ENCODE data around the gene HAUS5. TPM values are rescaled to one million over a fixed set of nuclear protein-coding genes. Genes with fewer than 3 reads are reported as not detected.

The HAUS5 gene
- total and polyA plus RNA-seq, 8 donors, result 12.1 to 32.7 (median 24.8) TPM

DNA sequence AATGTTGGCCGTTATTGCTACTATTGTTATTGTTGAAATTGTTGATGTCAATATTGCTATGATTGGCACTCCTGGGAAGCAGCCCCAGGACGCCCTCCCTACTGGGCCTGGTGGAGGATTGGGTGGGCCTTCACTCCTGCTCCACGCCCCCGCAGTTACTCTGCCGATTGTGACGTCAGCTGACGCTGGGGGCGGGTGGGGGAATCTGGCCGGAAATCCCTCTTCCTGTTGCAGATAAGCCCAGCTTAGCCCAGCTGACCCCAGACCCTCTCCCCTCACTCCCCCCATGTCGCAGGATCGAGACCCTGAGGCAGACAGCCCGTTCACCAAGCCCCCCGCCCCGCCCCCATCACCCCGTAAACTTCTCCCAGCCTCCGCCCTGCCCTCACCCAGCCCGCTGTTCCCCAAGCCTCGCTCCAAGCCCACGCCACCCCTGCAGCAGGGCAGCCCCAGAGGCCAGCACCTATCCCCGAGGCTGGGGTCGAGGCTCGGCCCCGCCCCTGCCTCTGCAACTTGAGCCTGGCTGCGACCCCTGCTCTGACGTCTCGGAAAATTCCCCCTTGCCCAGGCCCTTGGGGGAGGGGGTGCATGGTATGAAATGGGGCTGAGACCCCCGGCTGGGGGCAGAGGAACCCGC, 29.1 kb downstream of the HAUS5 start, which contains the start of gene ETV2:
Gene ETV2 (plus strand): TSS at position 231 of the 637 bp plus-strand sequence. CDS start 716 bp downstream, outside the sequence.
- TF ChIP-seq, protein P1, sequence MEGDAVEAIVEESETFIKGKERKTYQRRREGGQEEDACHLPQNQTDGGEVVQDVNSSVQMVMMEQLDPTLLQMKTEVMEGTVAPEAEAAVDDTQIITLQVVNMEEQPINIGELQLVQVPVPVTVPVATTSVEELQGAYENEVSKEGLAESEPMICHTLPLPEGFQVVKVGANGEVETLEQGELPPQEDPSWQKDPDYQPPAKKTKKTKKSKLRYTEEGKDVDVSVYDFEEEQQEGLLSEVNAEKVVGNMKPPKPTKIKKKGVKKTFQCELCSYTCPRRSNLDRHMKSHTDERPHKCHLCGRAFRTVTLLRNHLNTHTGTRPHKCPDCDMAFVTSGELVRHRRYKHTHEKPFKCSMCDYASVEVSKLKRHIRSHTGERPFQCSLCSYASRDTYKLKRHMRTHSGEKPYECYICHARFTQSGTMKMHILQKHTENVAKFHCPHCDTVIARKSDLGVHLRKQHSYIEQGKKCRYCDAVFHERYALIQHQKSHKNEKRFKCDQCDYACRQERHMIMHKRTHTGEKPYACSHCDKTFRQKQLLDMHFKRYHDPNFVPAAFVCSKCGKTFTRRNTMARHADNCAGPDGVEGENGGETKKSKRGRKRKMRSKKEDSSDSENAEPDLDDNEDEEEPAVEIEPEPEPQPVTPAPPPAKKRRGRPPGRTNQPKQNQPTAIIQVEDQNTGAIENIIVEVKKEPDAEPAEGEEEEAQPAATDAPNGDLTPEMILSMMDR (IDR thresholded peaks at IDR 0.05), result no peak
- Histone ChIP-seq H3K27me3 (no peaks in the 10 kb centered on the region), H3K4me3 (no peak within 1 kb of the TSS), H3K9me3 (no peaks in the 10 kb centered on the region), H3K27ac (no peak within 1 kb of the TSS), H3K4me1 (peaks cover 3 to 36% of the 10 kb centered on the region in 2 donors), H3K36me3 (peaks cover 0 to 19% of the 10 kb centered on the region in 2 donors)
- DNase-seq (peak in 1 of 4 donors; percentile 55), ATAC-seq (no peak)
- intact Hi-C loops (cut with DNase I), result no loop called here

DNA sequence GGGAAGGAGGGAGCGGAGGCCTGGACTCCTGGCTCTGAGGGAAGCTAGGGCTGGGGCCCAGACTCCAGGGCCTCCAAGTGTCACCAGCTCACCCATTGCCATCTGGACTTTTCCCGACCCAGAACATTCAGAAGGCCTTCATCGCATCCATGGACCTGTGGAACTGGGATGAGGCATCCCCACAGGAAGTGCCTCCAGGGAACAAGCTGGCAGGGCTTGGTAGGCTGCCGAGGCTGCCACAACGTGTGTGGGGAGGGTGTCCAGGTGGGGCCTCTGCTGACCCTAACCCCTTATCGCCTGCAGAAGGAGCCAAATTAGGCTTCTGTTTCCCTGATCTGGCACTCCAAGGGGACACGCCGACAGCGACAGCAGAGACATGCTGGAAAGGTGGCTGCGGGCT, 29.8 kb downstream of the HAUS5 start:
- intact Hi-C loops (cut with DNase I), result no loop called here
- DNase-seq (no peak), ATAC-seq (no peak)
- Histone ChIP-seq H3K27ac (no peak overlapping the region), H3K27me3 (no peaks in the 10 kb centered on the region), H3K36me3 (peaks cover 0 to 12% of the 10 kb centered on the region in 2 donors), H3K9me3 (no peaks in the 10 kb centered on the region), H3K4me3 (no peak overlapping the region), H3K4me1 (peaks cover 3 to 36% of the 10 kb centered on the region in 2 donors)
- TF ChIP-seq, protein P1 (IDR thresholded peaks at IDR 0.05), result no peak

DNA sequence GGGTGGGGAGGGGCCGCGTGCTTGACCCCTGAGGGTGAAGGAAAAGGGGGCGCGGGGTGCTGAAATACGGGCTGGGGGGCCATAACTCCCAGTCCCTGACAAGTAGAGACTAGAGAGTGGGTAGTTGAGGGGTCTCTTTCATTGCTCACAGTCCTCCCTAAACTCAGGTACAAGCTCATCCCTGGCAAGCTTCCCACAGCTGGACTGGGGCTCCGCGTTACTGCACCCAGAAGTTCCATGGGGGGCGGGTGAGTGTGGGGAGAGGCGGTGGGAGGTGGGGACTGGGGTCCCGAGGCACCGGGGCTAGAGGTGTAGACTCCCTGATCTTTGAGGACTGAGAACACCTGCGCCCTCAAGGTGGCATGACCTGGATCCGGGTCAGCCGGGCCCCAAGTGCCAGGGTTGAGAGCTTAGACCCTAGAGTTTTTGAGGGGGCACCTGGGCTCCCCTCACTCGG, 30.3 kb downstream of the HAUS5 start:
- Histone ChIP-seq H3K27me3 (no peaks in the 10 kb centered on the region), H3K27ac (peak overlapping the region; percentile 87 to 91), H3K4me1 (peaks cover 3 to 41% of the 10 kb centered on the region in 2 donors), H3K36me3 (peaks cover 0 to 7% of the 10 kb centered on the region in 2 donors), H3K4me3 (peak overlapping the region; percentile 44 to 73), H3K9me3 (no peaks in the 10 kb centered on the region)
- intact Hi-C loops (cut with DNase I), result no loop called here
- peak in 1 of 4 donors; percentile 40 for DNase-seq
- no peak for ATAC-seq
- TF ChIP-seq, protein P1 (IDR thresholded peaks at IDR 0.05), result no peak

DNA sequence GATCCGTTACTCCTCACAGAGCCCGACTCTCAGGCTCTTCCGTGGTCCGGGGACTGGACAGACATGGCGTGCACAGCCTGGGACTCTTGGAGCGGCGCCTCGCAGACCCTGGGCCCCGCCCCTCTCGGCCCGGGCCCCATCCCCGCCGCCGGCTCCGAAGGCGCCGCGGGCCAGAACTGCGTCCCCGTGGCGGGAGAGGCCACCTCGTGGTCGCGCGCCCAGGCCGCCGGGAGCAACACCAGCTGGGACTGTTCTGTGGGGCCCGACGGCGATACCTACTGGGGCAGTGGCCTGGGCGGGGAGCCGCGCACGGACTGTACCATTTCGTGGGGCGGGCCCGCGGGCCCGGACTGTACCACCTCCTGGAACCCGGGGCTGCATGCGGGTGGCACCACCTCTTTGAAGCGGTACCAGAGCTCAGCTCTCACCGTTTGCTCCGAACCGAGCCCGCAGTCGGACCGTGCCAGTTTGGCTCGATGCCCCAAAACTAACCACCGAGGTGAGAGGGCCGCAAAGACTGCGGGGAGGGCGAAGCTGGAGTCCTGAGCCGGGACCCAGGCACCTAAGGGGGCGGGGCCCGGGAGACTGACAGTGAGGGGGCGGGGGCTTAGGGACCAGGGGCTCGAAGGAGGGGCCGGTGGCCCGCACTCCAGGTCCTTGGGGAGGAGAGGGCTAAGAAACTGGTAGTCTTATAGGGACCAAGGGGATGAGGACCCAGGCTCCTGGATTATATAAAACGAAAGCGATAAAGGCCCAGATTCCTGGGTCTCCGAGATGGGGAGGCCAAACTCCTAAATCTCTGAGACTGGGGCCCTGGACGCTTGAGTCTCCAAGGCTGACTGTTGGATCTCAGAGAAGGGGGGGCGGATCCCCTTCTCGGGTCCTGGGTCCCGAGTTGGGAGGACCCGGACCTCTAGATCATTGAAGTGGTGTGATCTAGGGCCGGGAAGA, 31.0 kb downstream of the HAUS5 start:
- peak overlapping the region; percentile 87 to 91 for H3K27ac ChIP-seq
- TF ChIP-seq, protein P1 (IDR thresholded peaks at IDR 0.05), result no peak
- peaks cover 3 to 42% of the 10 kb centered on the region in 2 donors for H3K4me1 ChIP-seq
- peak; percentile 87 to 96 (median 91) for DNase-seq
- ATAC-seq, result peak; percentile 76
- H3K27me3 ChIP-seq, result no peaks in the 10 kb centered on the region
- no peaks in the 10 kb centered on the region for H3K36me3 ChIP-seq
- peak overlapping the region; percentile 44 to 73 for H3K4me3 ChIP-seq
- H3K9me3 ChIP-seq, result no peaks in the 10 kb centered on the region
- intact Hi-C loops (cut with DNase I), result no loop called here
